Germinal center (tissue), 1 donor: Measurements from ENCODE around the gene SLC10A7.

Experiments used
- DNase-seq: peaks from one replicate; pipeline ENCODE4 v3.0.0; 2012; ENCODE audit warnings: mixed read lengths, low spot score

Gene SLC10A7

GRCh38 chr4:146439437-146439836 is 82.3 kb downstream of the SLC10A7 start:
- no peak for DNase-seq

- no peak for DNase-seq
Measured at GRCh38 chr4:146437778-146438177, 84.0 kb downstream of the SLC10A7 start.

- no peak for DNase-seq
Measured at GRCh38 chr4:146436423-146437162, 85.1 kb downstream of the SLC10A7 start.

- no peak for DNase-seq
Measured at GRCh38 chr4:146435962-146436361, 85.8 kb downstream of the SLC10A7 start.

- no peak for DNase-seq
Measured at GRCh38 chr4:146432065-146432464, 89.7 kb downstream of the SLC10A7 start.

GRCh38 chr4:146428298-146428697 is 93.4 kb downstream of the SLC10A7 start:
- no peak for DNase-seq

GRCh38 chr4:146417822-146418221 is 103.9 kb downstream of the SLC10A7 start:
- DNase-seq: no peak

GRCh38 chr4:146415829-146416228 is 105.9 kb downstream of the SLC10A7 start:
- no peak for DNase-seq

GRCh38 chr4:146407669-146408084 is 114.1 kb downstream of the SLC10A7 start:
- no peak for DNase-seq

GRCh38 chr4:146407257-146407656 is 114.5 kb downstream of the SLC10A7 start:
- no peak for DNase-seq

GRCh38 chr4:146401274-146401673 is 120.5 kb downstream of the SLC10A7 start:
- no peak for DNase-seq

GRCh38 chr4:146398896-146399445 is 122.8 kb downstream of the SLC10A7 start:
- DNase-seq: no peak

- no peak for DNase-seq
Measured at GRCh38 chr4:146398404-146398803, 123.3 kb downstream of the SLC10A7 start.

GRCh38 chr4:146389561-146389960 is 132.2 kb downstream of the SLC10A7 start:
- no peak for DNase-seq

GRCh38 chr4:146382194-146382593 is 139.5 kb downstream of the SLC10A7 start:
- no peak for DNase-seq

- DNase-seq: no peak
Measured at GRCh38 chr4:146381263-146381872, 140.4 kb downstream of the SLC10A7 start.

GRCh38 chr4:146379744-146380143 is 142.0 kb downstream of the SLC10A7 start:
- no peak for DNase-seq

GRCh38 chr4:146371812-146372211 is 149.9 kb downstream of the SLC10A7 start:
- no peak for DNase-seq

GRCh38 chr4:146370841-146371240 is 150.9 kb downstream of the SLC10A7 start:
- no peak for DNase-seq

- DNase-seq: no peak
Measured at GRCh38 chr4:146369446-146369845, 152.3 kb downstream of the SLC10A7 start.

- DNase-seq: no peak
Measured at GRCh38 chr4:146368209-146368608, 153.5 kb downstream of the SLC10A7 start.

GRCh38 chr4:146367347-146367746 is 154.4 kb downstream of the SLC10A7 start:
- no peak for DNase-seq

GRCh38 chr4:146359771-146360170 is 162.0 kb downstream of the SLC10A7 start:
- no peak for DNase-seq
